ENCODE results near the gene BAD.

Gene BAD

GRCh38 chr11:64241491-64242374 is 42.7 kb downstream of the BAD start:
- no peak for DNase-seq

GRCh38 chr11:64241241-64241490 is 43.3 kb downstream of the BAD start:
- DNase-seq: peak; percentile 99

GRCh38 chr11:64240435-64241240 is 43.8 kb downstream of the BAD start, which contains the start of gene FKBP2:
Gene FKBP2 (plus strand): TSS chr11:64241095. CDS start chr11:64242388, 1,293 bp downstream.
- DNase-seq: peak; percentile 97

GRCh38 chr11:64239662-64240434 is 44.6 kb downstream of the BAD start:
- no peak for DNase-seq

- no peak for DNase-seq
These were observed 45.5 kb downstream of the BAD start for GRCh38 chr11:64238999-64239398.

GRCh38 chr11:64238076-64238475 is 46.4 kb downstream of the BAD start:
- DNase-seq: no peak

- DNase-seq: no peak
These were observed 46.9 kb downstream of the BAD start for GRCh38 chr11:64237484-64237951.

- DNase-seq: no peak
These were observed 48.9 kb downstream of the BAD start for GRCh38 chr11:64235437-64236161.

GRCh38 chr11:64234647-64235379 is 49.7 kb downstream of the BAD start:
- no peak for DNase-seq

- peak; percentile 57 for DNase-seq
These were observed 50.4 kb downstream of the BAD start, which contains the start of gene VEGFB for GRCh38 chr11:64233913-64234586. Gene VEGFB (plus strand): TSS chr11:64234584. CDS start chr11:64234834, 250 bp downstream.

GRCh38 chr11:64232967-64233315 is 51.5 kb downstream of the BAD start:
- DNase-seq: no peak

- no peak for DNase-seq
These were observed 52.1 kb downstream of the BAD start for GRCh38 chr11:64232182-64232966.

- DNase-seq: no peak
These were observed 52.9 kb downstream of the BAD start for GRCh38 chr11:64231546-64231945.

- no peak for DNase-seq
These were observed 53.5 kb downstream of the BAD start for GRCh38 chr11:64230985-64231365.

GRCh38 chr11:64230171-64230984 is 54.1 kb downstream of the BAD start, which contains the start of gene DNAJC4:
Gene DNAJC4 (plus strand): TSS chr11:64230548. CDS start chr11:64230855, 307 bp downstream.
- DNase-seq: peak; percentile 89

GRCh38 chr11:64229744-64230170 is 54.7 kb downstream of the BAD start:
- no peak for DNase-seq

GRCh38 chr11:64229090-64229743 is 55.2 kb downstream of the BAD start:
- no peak for DNase-seq

- no peak for DNase-seq
These were observed 57.0 kb downstream of the BAD start for GRCh38 chr11:64227405-64227956.

Measured in fibroblast of upper back skin (primary cell).